ENCODE results near the gene ZNF524. TPM values are rescaled to one million over a fixed set of nuclear protein-coding genes. Genes with fewer than 3 reads are reported as not detected.
A peak's percentile ranks its signal among the peaks of the same experiment; 100 is the strongest.

ZNF524 gene
- total and polyA plus RNA-seq, 9 of the 15 experiments (the other 6 are each of a cell fraction or from before 2014, with no cell fraction given) = 0.08 to 15.6 (median 2.9) TPM

DNA sequence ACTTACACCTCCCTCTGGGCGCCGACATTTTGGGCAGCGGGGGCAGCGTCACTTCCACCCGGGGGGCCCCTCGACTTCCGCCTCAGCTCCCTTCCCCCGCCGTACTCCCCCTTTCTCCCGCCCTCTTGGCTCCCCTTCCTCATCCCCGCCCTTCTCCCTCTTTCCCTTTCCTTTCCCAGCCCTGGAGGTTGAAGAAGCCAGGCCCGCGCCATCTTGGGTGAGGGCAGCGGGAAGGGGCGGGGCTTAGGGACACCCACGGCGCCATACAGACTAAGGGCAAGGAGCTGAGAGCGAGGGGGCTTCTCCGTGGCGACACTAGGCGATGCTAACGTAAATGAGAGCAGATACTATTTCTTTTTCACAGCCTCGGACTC, 633 bp upstream of the ZNF524 start, which contains the start of gene FIZ1 (continued):
- TF ChIP-seq ZNF143 (CRISPR knock-in tag; IDR thresholded peaks at IDR 0.05) (0 out of 2 replicates have a peak, but pooled peaks have one; percentile 54), BCL6 (CRISPR knock-in tag; IDR thresholded peaks at IDR 0.05) (no peak), MTA3 (IDR thresholded peaks at IDR 0.05; ENCODE audit: borderline replicate concordance) (no peak), SMARCA4 (IDR thresholded peaks at IDR 0.05) (no peak), ETS2 (tag; IDR thresholded peaks at IDR 0.05; ENCODE audit: borderline replicate concordance, poor library complexity, severe bottlenecking) (no peak), PHF20 (IDR thresholded peaks at IDR 0.05; ENCODE audit: partially characterized antibody) (peak; percentile 88), ZNF165 (CRISPR knock-in tag; IDR thresholded peaks at IDR 0.05; ENCODE audit: borderline replicate concordance) (no peak), MYBL2 (IDR thresholded peaks at IDR 0.05; ENCODE audit: low read depth) (no peak), MYBL2 (CRISPR knock-in tag; IDR thresholded peaks at IDR 0.05; ENCODE audit: borderline replicate concordance) (no peak), HCFC1 (IDR thresholded peaks at IDR 0.05; ENCODE audit: low read depth, low read length) (peak; percentile 84), GTF2F1 (IDR thresholded peaks at IDR 0.05; ENCODE audit: low read depth, low read length) (no peak), ZNF507 (tag; conservative IDR thresholded peaks at IDR 0.05) (no peak), NBN (IDR thresholded peaks at IDR 0.05; ENCODE audit: low read depth) (0 out of 2 replicates have a peak, but pooled peaks have one; percentile 35), DACH1 (IDR thresholded peaks at IDR 0.05; ENCODE audit: partially characterized antibody) (no peak), TEAD1 (CRISPR knock-in tag; IDR thresholded peaks at IDR 0.05) (no peak), CREB1 (IDR thresholded peaks at IDR 0.05) (peak; percentile 69), CREB1 (CRISPR knock-in tag; IDR thresholded peaks at IDR 0.05) (peak; percentile 79), POLR3G (IDR thresholded peaks at IDR 0.05; ENCODE audit: extremely low read depth, insufficient read length, insufficient replicate concordance) (no peak), GTF2E2 (tag; IDR thresholded peaks at IDR 0.05) (peak; percentile 70; the same call in 1 of the 2 replicates), CBFA2T3 (IDR thresholded peaks at IDR 0.05) (0 out of 2 replicates have a peak, but pooled peaks have one; percentile 9), ZNF134 (CRISPR knock-in tag; conservative IDR thresholded peaks at IDR 0.05) (no peak), LCOR (CRISPR knock-in tag; IDR thresholded peaks at IDR 0.05) (peak; percentile 89), FOS (IDR thresholded peaks at IDR 0.05; ENCODE audit: extremely low read depth, insufficient read length) (no peak), RCOR1 (IDR thresholded peaks at IDR 0.05; ENCODE audit: borderline replicate concordance in 1 of 2, low read depth in 2 of 2, low read length in 2 of 2) (0 out of 4 replicates have a peak, but pooled peaks of 1 of the 2 experiments have one; percentile 9), FOXA3 (CRISPR knock-in tag; conservative IDR thresholded peaks at IDR 0.05 in 1 of 2, IDR thresholded peaks at IDR 0.05 in 1 of 2) (no peak), NONO (IDR thresholded peaks at IDR 0.05; ENCODE audit: low read depth in 2 of 2, low read length in 1 of 2) (no peak)
- TF ChIP-seq, protein P1, sequence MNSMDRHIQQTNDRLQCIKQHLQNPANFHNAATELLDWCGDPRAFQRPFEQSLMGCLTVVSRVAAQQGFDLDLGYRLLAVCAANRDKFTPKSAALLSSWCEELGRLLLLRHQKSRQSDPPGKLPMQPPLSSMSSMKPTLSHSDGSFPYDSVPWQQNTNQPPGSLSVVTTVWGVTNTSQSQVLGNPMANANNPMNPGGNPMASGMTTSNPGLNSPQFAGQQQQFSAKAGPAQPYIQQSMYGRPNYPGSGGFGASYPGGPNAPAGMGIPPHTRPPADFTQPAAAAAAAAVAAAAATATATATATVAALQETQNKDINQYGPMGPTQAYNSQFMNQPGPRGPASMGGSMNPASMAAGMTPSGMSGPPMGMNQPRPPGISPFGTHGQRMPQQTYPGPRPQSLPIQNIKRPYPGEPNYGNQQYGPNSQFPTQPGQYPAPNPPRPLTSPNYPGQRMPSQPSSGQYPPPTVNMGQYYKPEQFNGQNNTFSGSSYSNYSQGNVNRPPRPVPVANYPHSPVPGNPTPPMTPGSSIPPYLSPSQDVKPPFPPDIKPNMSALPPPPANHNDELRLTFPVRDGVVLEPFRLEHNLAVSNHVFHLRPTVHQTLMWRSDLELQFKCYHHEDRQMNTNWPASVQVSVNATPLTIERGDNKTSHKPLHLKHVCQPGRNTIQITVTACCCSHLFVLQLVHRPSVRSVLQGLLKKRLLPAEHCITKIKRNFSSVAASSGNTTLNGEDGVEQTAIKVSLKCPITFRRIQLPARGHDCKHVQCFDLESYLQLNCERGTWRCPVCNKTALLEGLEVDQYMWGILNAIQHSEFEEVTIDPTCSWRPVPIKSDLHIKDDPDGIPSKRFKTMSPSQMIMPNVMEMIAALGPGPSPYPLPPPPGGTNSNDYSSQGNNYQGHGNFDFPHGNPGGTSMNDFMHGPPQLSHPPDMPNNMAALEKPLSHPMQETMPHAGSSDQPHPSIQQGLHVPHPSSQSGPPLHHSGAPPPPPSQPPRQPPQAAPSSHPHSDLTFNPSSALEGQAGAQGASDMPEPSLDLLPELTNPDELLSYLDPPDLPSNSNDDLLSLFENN (IDR thresholded peaks at IDR 0.05; ENCODE audit: low read depth in 2 of 2, low read length in 2 of 2) = no peak
- TF ChIP-seq, protein P2, sequence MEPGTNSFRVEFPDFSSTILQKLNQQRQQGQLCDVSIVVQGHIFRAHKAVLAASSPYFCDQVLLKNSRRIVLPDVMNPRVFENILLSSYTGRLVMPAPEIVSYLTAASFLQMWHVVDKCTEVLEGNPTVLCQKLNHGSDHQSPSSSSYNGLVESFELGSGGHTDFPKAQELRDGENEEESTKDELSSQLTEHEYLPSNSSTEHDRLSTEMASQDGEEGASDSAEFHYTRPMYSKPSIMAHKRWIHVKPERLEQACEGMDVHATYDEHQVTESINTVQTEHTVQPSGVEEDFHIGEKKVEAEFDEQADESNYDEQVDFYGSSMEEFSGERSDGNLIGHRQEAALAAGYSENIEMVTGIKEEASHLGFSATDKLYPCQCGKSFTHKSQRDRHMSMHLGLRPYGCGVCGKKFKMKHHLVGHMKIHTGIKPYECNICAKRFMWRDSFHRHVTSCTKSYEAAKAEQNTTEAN (CRISPR knock-in tag; IDR thresholded peaks at IDR 0.05) = no peak
